ENCODE data around the gene RPS24.
A peak's percentile ranks its signal among the peaks of the same experiment; 100 is the strongest.

RPS24 gene

GRCh38 chr10:78028438-78029268 lies 5.0 kb upstream of the RPS24 start:
- DNase-seq: no peak

- peak; percentile 72 for DNase-seq
These were observed 4.1 kb upstream of the RPS24 start, which contains the start of gene POLR3A for GRCh38 chr10:78029269-78030226. Gene POLR3A, minus strand, starts transcription at chr10:78029515. Its CDS starts 108 bp downstream, at chr10:78029407.

GRCh38 chr10:78033387-78033636 lies 351 bp upstream of the RPS24 start:
- no peak for DNase-seq

- no peak for DNase-seq
These were observed 1.4 kb downstream of the RPS24 start for GRCh38 chr10:78035025-78035424.

- DNase-seq: no peak
These were observed 1.8 kb downstream of the RPS24 start for GRCh38 chr10:78035437-78035836.

- DNase-seq: no peak
These were observed 2.4 kb downstream of the RPS24 start for GRCh38 chr10:78035933-78036583.

GRCh38 chr10:78038105-78038504 lies 4.4 kb downstream of the RPS24 start:
- no peak for DNase-seq

GRCh38 chr10:78038791-78039547 lies 5.3 kb downstream of the RPS24 start:
- DNase-seq: no peak

- no peak for DNase-seq
These were observed 6.1 kb downstream of the RPS24 start for GRCh38 chr10:78039743-78040142.

- DNase-seq: no peak
These were observed 7.8 kb downstream of the RPS24 start for GRCh38 chr10:78041170-78042057.

GRCh38 chr10:78042058-78042751 lies 8.5 kb downstream of the RPS24 start:
- DNase-seq: no peak

GRCh38 chr10:78042752-78043104 lies 9.1 kb downstream of the RPS24 start:
- no peak for DNase-seq

- no peak for DNase-seq
These were observed 10.5 kb downstream of the RPS24 start for GRCh38 chr10:78044179-78044578.

GRCh38 chr10:78044699-78045098 lies 11.0 kb downstream of the RPS24 start:
- no peak for DNase-seq

GRCh38 chr10:78045237-78045636 lies 11.6 kb downstream of the RPS24 start:
- DNase-seq: no peak

- no peak for DNase-seq
These were observed 12.2 kb downstream of the RPS24 start for GRCh38 chr10:78045856-78046255.

- no peak for DNase-seq
These were observed 13.1 kb downstream of the RPS24 start for GRCh38 chr10:78046711-78047269.

GRCh38 chr10:78047314-78047891 lies 13.7 kb downstream of the RPS24 start:
- DNase-seq: peak; percentile 33

- DNase-seq: no peak
These were observed 16.2 kb downstream of the RPS24 start for GRCh38 chr10:78049851-78050250.

- no peak for DNase-seq
These were observed 19.7 kb downstream of the RPS24 start for GRCh38 chr10:78053211-78053868.

All from GOT3 (cell line).